Left forelimb (tissue), 1 donor: ENCODE measurements around the gene NUP50.

Experiments used
- DNase-seq: peaks from one replicate; pipeline ENCODE4 v3.0.0-alpha.2; 2018; ENCODE audit warnings: low spot score

Gene NUP50

GRCh38 chr22:45210577-45210976 lies 46.9 kb downstream of the NUP50 start:
- DNase-seq = no peak

- DNase-seq = no peak
Measured at GRCh38 chr22:45210991-45211390, 47.3 kb downstream of the NUP50 start.

- no peak for DNase-seq
Measured at GRCh38 chr22:45211435-45211834, 47.7 kb downstream of the NUP50 start.

- no peak for DNase-seq
Measured at GRCh38 chr22:45211848-45212247, 48.1 kb downstream of the NUP50 start.

- DNase-seq = no peak
Measured at GRCh38 chr22:45212306-45212709, 48.6 kb downstream of the NUP50 start.

GRCh38 chr22:45212992-45213751 lies 49.4 kb downstream of the NUP50 start:
- no peak for DNase-seq

GRCh38 chr22:45216133-45217003 lies 52.6 kb downstream of the NUP50 start:
- no peak for DNase-seq

GRCh38 chr22:45217345-45217744 lies 53.6 kb downstream of the NUP50 start:
- no peak for DNase-seq

GRCh38 chr22:45217806-45218205 lies 54.1 kb downstream of the NUP50 start:
- DNase-seq = no peak

GRCh38 chr22:45218976-45219375 lies 55.3 kb downstream of the NUP50 start:
- DNase-seq = no peak

- DNase-seq = no peak
Measured at GRCh38 chr22:45221201-45221600, 57.5 kb downstream of the NUP50 start.

- no peak for DNase-seq
Measured at GRCh38 chr22:45223304-45224117, 59.8 kb downstream of the NUP50 start.

GRCh38 chr22:45224331-45224730 lies 60.6 kb downstream of the NUP50 start:
- DNase-seq = no peak

GRCh38 chr22:45224988-45225731 lies 61.4 kb downstream of the NUP50 start:
- no peak for DNase-seq

GRCh38 chr22:45225732-45226502 lies 62.2 kb downstream of the NUP50 start:
- no peak for DNase-seq

- DNase-seq = no peak
Measured at GRCh38 chr22:45226503-45227186, 62.9 kb downstream of the NUP50 start.

GRCh38 chr22:45227645-45228400 lies 64.1 kb downstream of the NUP50 start:
- DNase-seq = no peak

- DNase-seq = no peak
Measured at GRCh38 chr22:45228401-45228754, 64.7 kb downstream of the NUP50 start.

- no peak for DNase-seq
Measured at GRCh38 chr22:45229181-45229580, 65.5 kb downstream of the NUP50 start.
